Measurements from ENCODE around the gene HS3ST6. TPM values are rescaled to one million over a fixed set of nuclear protein-coding genes. Genes with fewer than 3 reads are reported as not detected.

Gene HS3ST6
- total RNA-seq, 4 donors from 2014 or later: 1.00 to 4.4 (median 1.1) TPM; not detected in 1

- DNase-seq: no peak
- Histone ChIP-seq H3K27me3 (peaks cover 18% of the 10 kb centered on the region), H3K9me3 (no peaks in the 10 kb centered on the region), H3K27ac (no peak overlapping the region), H3K36me3 (no peaks in the 10 kb centered on the region), H3K4me1 (peaks cover 0 to 4% (median 2%) of the 10 kb centered on the region in 4 donors), H3K4me3 (no peak overlapping the region)
- intact Hi-C loops (cut with DNase I; ENCODE audit: low total_unique reads): no loop called here
- in situ Hi-C loops (cut with MboI; ENCODE audit: low pct_ligation_motif_present in 1 of 4, low pct_unique_long_range_greater_than_20kb in 1 of 4, low sequenced_read_pairs in 3 of 4): no loop called here
- TF ChIP-seq POLR2AphosphoS5 (IDR thresholded peaks at IDR 0.05): no peak
- TF ChIP-seq POLR2A (IDR thresholded peaks at IDR 0.05): no peak
- no peak for TF ChIP-seq CTCF (IDR thresholded peaks at IDR 0.05)
- 65% methylated on average over 6 of the region's 6 CpGs; no CpG with 5 or more reads in 1 of the 2 donors for WGBS, 2 donors (ENCODE audit: low coverage in 1 of 2)
Observed at GRCh38 chr16:1865902-1866690, 52.1 kb downstream of the HS3ST6 start.

DNA sequence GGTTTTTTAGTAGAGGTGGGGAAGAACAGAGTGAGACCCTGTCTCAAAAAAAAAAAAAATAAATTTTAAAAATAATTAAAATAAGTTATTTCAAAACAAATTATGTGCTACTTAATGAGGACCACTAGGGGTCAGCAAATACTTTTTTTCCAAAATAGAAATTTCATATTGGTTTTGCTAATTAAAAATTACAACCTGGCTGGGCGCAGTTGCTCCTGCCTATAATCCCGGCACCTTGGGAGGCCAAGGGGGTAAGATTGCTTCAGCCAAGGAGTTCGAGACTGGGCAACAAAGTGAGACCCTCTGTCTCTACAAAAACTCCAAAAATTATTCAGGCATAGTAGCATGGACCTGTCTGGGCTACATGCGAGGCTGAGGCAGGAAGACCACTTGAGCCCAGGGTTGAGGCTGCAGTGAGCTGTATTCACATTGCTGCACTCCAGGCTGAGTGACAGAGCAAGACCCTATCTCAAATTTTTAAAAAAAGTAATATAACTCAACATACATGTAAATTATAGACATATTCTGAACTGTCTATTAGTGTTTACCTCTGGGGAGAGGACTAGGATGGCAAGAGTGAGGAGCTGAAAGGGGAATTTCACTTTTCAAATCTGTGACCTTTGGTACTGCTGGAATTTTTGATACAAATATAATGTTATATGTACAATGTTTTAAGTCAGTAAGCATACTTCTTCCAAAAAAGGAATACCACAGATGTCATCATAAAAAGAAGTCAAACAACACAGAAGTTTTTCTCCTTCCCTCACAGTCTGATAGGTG lies 54.3 kb downstream of the HS3ST6 start:
- DNase-seq: no peak
- intact Hi-C loops (cut with DNase I; ENCODE audit: low total_unique reads) (loop anchor here (1.0 kb wide), 1 partner anchor 65 kb away; no protein-coding TSS in a partner anchor), in situ Hi-C loops (cut with MboI; ENCODE audit: low pct_ligation_motif_present in 1 of 4, low pct_unique_long_range_greater_than_20kb in 1 of 4, low sequenced_read_pairs in 3 of 4) (loop anchor here in 1 of 4 donors (5.0 kb wide), 1 partner anchor 68 kb away; no protein-coding TSS in a partner anchor)
- 4 to 10% methylated on average over 3 to 4 of the region's 4 CpGs for WGBS, 2 donors (ENCODE audit: low coverage in 1 of 2)
- TF ChIP-seq POLR2A (IDR thresholded peaks at IDR 0.05): no peak
- peak; percentile 60 to 73 (median 67) for TF ChIP-seq CTCF (IDR thresholded peaks at IDR 0.05)
- H3K4me1 ChIP-seq: peaks cover 0 to 8% (median 3%) of the 10 kb centered on the region in 4 donors
- H3K27me3 ChIP-seq: peaks cover 32% of the 10 kb centered on the region
- H3K27ac ChIP-seq: no peak overlapping the region
- no peaks in the 10 kb centered on the region for H3K9me3 ChIP-seq
- no peak overlapping the region for H3K4me3 ChIP-seq
- no peaks in the 10 kb centered on the region for H3K36me3 ChIP-seq

DNA sequence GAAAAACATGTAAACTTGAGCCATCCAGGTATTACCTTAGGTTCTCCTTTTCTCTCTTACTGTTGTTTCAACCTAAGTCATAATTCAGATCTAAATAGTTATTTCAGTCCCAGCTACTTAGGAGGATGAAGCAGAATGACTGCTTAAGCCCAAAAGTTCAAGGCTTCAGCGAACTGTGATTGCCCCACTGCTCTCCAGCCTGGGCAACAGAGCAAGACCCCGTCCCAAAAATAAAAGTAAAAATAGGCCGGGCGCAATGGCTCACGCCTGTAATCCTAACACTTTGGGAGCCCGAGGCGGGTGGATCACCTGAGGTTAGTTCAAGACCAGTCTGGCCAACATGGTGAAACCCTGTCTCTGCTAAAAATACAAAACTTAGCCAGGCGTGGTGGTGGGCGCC lies 55.8 kb downstream of the HS3ST6 start:
- Histone ChIP-seq H3K27ac (no peak overlapping the region), H3K27me3 (peaks cover 44% of the 10 kb centered on the region), H3K4me3 (no peak overlapping the region), H3K36me3 (no peaks in the 10 kb centered on the region), H3K9me3 (no peaks in the 10 kb centered on the region), H3K4me1 (peaks cover 0 to 8% (median 3%) of the 10 kb centered on the region in 4 donors)
- in situ Hi-C loops (cut with MboI; ENCODE audit: low pct_ligation_motif_present in 1 of 4, low pct_unique_long_range_greater_than_20kb in 1 of 4, low sequenced_read_pairs in 3 of 4) (loop anchor here in 1 of 4 donors (5.0 kb wide), 1 partner anchor 70 kb away; no protein-coding TSS in a partner anchor), intact Hi-C loops (cut with DNase I; ENCODE audit: low total_unique reads) (no loop called here)
- WGBS, 2 donors (ENCODE audit: low coverage in 1 of 2): 83% methylated on average over 9 of the region's 9 CpGs; no CpG with 5 or more reads in 1 of the 2 donors
- no peak for TF ChIP-seq POLR2AphosphoS5 (IDR thresholded peaks at IDR 0.05)
- TF ChIP-seq CTCF (IDR thresholded peaks at IDR 0.05): no peak
- TF ChIP-seq POLR2A (IDR thresholded peaks at IDR 0.05): no peak
- no peak for TF ChIP-seq EP300 (IDR thresholded peaks at IDR 0.05; ENCODE audit: low read depth)
- no peak for DNase-seq

DNA sequence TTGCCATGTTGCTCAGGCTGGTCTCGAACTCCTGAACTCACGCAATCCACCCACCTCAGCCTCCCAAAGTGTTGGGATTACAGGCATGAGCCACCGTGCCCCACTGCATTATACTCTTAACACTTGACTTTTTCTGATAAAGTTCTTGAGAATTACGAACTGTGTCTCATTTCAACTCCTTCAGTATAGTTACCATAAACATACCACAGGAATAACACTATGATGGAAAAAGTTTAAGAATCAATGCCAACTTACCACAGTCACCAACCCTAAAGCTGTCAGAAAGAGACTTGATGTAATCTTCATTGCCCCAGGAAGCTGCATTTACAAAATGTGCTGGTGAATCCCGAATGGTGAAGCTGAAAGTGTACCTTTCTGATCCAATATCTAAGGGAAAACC lies 56.5 kb downstream of the HS3ST6 start:
- TF ChIP-seq POLR2AphosphoS5 (IDR thresholded peaks at IDR 0.05) (no peak), CTCF (IDR thresholded peaks at IDR 0.05) (no peak), EP300 (IDR thresholded peaks at IDR 0.05; ENCODE audit: low read depth) (no peak)
- H3K36me3 ChIP-seq: no peaks in the 10 kb centered on the region
- peaks cover 51% of the 10 kb centered on the region for H3K27me3 ChIP-seq
- no peak for DNase-seq
- intact Hi-C loops (cut with DNase I; ENCODE audit: low total_unique reads): no loop called here
- no peak overlapping the region for H3K27ac ChIP-seq
- in situ Hi-C loops (cut with MboI; ENCODE audit: low pct_ligation_motif_present in 1 of 4, low pct_unique_long_range_greater_than_20kb in 1 of 4, low sequenced_read_pairs in 3 of 4): loop anchor here in 1 of 4 donors (5.0 kb wide), 1 partner anchor 71 kb away; no protein-coding TSS in a partner anchor
- WGBS, 2 donors (ENCODE audit: low coverage in 1 of 2): 57 to 77% methylated on average over 2 to 5 of the region's 5 CpGs
- no peak overlapping the region for H3K4me3 ChIP-seq
- H3K9me3 ChIP-seq: no peaks in the 10 kb centered on the region
- peaks cover 0 to 8% (median 3%) of the 10 kb centered on the region in 4 donors for H3K4me1 ChIP-seq

All from transverse colon (tissue), 4 donors.